GM12801 (cell line): ENCODE measurements around the gene GPR101.

Experiments
- CTCF ChIP-seq: IDR thresholded peaks from one replicate; pipeline ENCODE4 v1.5.1; 2011; ENCODE audit warnings: control low read depth; ENCODE audit not compliant: insufficient read length; ENCODE audit errors: extremely low read depth

Gene GPR101

GRCh38 chrX:137052643-137053235, 18.9 kb upstream of the GPR101 start:
- no peak for TF ChIP-seq CTCF

- no peak for TF ChIP-seq CTCF
Observed at GRCh38 chrX:137051978-137052642, 18.3 kb upstream of the GPR101 start.

GRCh38 chrX:137044893-137045292, 11.1 kb upstream of the GPR101 start:
- TF ChIP-seq CTCF, result no peak

GRCh38 chrX:137043736-137044135, 9.9 kb upstream of the GPR101 start:
- no peak for TF ChIP-seq CTCF

- TF ChIP-seq CTCF, result no peak
Observed at GRCh38 chrX:137041329-137041728, 7.5 kb upstream of the GPR101 start.

GRCh38 chrX:137040113-137040794, 6.5 kb upstream of the GPR101 start:
- no peak for TF ChIP-seq CTCF

GRCh38 chrX:137034508-137034872, 695 bp upstream of the GPR101 start:
- no peak for TF ChIP-seq CTCF
